ENCODE results near the gene TMEM253. TPM values are rescaled to one million over a fixed set of nuclear protein-coding genes. Genes with fewer than 3 reads are reported as not detected.

Gene TMEM253
- total RNA-seq, 1 donor from 2014 or later, result 1.6 TPM

DNA sequence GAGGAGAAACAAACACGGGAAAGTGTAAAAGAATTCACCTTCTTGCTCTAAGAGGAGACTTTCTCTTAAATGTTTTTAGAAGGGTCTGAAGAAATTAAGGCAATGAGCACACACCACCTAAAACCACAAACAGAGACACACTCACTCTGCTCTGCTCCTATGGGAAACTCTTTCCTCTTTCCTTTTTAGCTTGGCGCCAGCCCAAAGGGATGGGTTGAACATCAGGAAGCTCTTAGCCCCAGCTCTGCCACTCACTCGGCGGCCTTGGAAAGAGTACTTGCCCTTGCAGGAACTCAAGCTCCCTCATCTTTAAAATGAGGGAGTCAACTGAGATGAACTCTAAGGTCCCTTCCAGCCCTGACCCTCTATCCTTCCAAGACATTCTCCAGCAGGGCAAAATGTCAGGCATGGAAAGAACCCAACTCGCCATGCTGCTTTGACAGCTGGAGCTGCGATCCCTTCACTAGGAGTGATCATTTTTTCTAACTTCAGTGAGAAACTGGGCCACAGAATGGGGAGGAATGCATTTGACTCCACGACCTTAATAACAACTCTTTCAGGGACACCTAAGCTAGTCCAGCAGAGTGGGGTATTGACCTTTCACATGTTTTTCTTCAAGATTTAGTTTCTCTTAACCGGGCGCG is 44.2 kb upstream of the TMEM253 start:
- no peaks in the 10 kb centered on the region for H3K27me3 Mint-ChIP-seq (ENCODE audit: low read depth)
- no peaks in the 10 kb centered on the region for H3K36me3 Mint-ChIP-seq (ENCODE audit: low read depth)
- H3K9me3 Mint-ChIP-seq, result no peaks in the 10 kb centered on the region
- no peaks in the 10 kb centered on the region for H3K4me1 Mint-ChIP-seq
- TF ChIP-seq, protein P1, sequence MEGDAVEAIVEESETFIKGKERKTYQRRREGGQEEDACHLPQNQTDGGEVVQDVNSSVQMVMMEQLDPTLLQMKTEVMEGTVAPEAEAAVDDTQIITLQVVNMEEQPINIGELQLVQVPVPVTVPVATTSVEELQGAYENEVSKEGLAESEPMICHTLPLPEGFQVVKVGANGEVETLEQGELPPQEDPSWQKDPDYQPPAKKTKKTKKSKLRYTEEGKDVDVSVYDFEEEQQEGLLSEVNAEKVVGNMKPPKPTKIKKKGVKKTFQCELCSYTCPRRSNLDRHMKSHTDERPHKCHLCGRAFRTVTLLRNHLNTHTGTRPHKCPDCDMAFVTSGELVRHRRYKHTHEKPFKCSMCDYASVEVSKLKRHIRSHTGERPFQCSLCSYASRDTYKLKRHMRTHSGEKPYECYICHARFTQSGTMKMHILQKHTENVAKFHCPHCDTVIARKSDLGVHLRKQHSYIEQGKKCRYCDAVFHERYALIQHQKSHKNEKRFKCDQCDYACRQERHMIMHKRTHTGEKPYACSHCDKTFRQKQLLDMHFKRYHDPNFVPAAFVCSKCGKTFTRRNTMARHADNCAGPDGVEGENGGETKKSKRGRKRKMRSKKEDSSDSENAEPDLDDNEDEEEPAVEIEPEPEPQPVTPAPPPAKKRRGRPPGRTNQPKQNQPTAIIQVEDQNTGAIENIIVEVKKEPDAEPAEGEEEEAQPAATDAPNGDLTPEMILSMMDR (conservative IDR thresholded peaks at IDR 0.05), result no peak
- no peak overlapping the region for H3K4me3 Mint-ChIP-seq
- no peak overlapping the region for H3K27ac Mint-ChIP-seq (ENCODE audit: unreplicated experiment)
- no peak for DNase-seq (ENCODE audit: low read depth, low spot score)

DNA sequence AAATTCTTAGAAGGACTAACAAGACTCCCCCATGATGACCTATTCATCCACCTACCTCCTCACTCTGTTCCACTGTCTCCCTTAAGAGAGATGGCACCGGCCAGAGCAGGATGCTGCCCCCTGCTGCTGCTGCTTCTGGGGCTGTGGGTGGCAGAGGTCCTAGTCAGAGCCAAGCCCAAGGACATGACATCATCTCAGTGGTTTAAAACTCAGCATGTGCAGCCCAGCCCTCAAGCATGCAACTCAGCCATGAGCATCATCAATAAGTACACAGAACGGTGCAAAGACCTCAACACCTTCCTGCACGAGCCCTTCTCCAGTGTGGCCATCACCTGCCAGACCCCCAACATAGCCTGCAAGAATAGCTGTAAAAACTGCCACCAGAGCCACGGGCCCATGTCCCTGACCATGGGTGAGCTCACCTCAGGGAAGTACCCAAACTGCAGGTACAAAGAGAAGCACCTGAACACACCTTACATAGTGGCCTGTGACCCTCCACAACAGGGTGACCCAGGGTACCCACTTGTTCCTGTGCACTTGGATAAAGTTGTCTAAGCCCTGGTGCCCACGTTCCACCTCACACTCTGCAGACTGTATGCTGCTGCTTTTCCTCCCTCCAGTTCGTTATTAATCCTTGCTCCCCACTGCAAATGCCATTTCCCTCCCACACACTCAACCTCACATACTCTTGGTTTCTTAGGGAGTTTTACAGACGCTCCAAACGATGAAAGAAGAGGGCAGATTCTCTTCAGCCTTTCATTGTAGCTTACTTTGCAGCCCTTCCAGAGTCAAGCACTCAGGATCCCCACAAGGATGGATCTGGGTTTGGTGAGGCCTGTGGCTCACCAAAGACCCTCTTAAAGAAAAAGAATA is 42.8 kb upstream of the TMEM253 start, which contains the start of gene RNASE8:
TSS of gene RNASE8 (plus strand) at position 20 of the 873 bp plus-strand sequence. CDS start at position 91, 71 bp downstream.
- Mint-ChIP-seq H3K4me3 (no peak within 1 kb of the TSS), H3K36me3 (ENCODE audit: low read depth) (no peaks in the 10 kb centered on the region), H3K27ac (ENCODE audit: unreplicated experiment) (no peak within 1 kb of the TSS), H3K9me3 (no peaks in the 10 kb centered on the region), H3K27me3 (ENCODE audit: low read depth) (no peaks in the 10 kb centered on the region), H3K4me1 (peaks cover under 1% of the 10 kb centered on the region)
- TF ChIP-seq, protein P1 (conservative IDR thresholded peaks at IDR 0.05), result no peak
- no peak for DNase-seq (ENCODE audit: low read depth, low spot score)

DNA sequence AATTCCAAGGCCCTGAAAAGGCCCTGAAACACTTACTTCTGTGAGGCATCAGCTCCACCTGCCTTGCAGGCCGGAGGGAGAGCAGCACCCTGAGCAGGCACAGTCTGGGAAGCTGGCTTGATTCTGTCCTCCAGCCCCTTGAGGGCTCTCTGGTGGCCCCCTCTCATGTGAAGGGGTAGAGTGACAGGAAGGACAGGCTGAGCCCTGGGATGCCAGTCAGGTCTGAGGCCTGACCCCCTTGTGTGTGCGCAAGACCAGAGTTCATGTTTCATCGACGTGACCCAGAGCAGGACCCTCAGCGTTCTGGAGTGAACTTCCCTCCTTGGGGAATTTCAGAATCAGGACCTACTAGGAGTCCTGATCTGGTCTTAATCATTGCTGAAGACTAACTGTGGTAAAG is 42.0 kb upstream of the TMEM253 start:
- Mint-ChIP-seq H3K4me3 (no peak overlapping the region), H3K36me3 (ENCODE audit: low read depth) (no peaks in the 10 kb centered on the region), H3K27me3 (ENCODE audit: low read depth) (no peaks in the 10 kb centered on the region), H3K4me1 (peaks cover 9% of the 10 kb centered on the region), H3K27ac (ENCODE audit: unreplicated experiment) (no peak overlapping the region), H3K9me3 (no peaks in the 10 kb centered on the region)
- no peak for DNase-seq (ENCODE audit: low read depth, low spot score)
- TF ChIP-seq, protein P1 (conservative IDR thresholded peaks at IDR 0.05), result no peak

DNA sequence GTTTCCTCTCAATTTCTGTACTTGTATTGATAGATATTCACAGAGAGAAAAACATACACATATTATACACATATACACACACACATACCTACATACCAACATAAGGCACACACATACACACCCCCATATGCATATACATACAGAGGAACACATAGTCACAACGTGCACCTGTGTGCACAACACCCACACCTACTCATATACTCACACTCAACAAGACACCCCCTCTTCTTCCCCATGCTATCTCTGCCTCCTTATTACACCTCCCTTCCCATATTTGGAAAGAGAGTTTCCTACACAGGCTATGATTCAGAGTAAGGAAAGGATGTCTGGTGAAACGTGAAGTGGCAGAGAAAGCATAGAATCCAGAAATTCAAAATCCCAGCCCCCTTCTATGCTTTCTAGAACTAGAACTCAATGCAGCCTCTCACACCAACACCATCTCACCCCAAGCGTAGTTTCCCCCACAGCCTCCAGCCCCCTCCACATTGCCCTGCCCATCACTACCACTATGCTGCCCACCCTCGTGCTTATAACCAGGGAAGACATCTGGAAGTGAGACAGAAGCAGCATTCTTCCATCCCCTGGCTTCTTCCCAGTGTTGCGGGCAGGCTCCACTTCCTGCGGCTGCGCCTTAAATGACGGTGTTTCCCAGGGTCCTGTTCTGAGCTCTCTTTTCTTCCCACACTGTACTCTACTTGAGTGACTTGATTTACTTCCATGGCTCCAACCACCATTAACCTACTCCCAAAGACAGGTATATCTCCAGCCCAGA is 40.8 kb upstream of the TMEM253 start:
- Mint-ChIP-seq H3K4me1 (peaks cover 10% of the 10 kb centered on the region), H3K27ac (ENCODE audit: unreplicated experiment) (no peak overlapping the region), H3K4me3 (no peak overlapping the region), H3K27me3 (ENCODE audit: low read depth) (no peaks in the 10 kb centered on the region), H3K36me3 (ENCODE audit: low read depth) (no peaks in the 10 kb centered on the region), H3K9me3 (no peaks in the 10 kb centered on the region)
- DNase-seq (ENCODE audit: low read depth, low spot score), result no peak
- TF ChIP-seq, protein P1 (conservative IDR thresholded peaks at IDR 0.05), result no peak

DNA sequence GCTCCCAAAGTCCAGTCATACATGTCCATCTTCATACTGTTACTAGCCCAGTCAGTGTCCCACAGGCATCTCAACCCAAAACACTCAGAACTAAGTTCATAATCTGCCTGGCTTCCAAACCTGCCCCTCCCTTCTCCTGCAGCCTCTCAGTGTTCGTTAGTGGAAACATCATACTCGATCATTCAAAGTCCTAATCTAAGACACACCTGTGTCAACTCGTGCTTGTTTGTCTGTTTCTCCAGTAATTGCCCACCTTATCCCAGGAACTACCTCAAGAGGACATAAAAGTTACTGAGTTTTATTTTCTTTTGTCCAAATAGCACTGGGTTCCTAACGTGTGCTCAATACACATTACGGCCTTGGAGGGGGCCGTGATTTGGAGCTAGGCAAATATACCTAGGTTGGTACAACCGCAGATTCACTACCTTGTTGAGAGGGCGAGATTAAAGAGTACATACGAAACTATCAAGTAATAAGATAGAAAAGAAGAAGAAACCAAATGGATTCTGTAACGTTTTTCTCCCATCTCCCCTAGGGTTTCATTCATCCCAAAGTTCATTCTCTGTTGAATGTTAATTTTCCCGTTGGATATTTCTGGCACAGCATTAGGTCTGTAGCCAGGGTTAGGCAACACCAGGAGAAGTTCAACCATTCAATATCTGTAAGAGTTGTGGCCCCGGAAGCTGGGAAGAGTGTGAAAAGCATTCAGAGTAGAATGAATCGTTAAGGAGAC is 40.1 kb upstream of the TMEM253 start:
- Mint-ChIP-seq H3K9me3 (no peaks in the 10 kb centered on the region), H3K4me3 (no peak overlapping the region), H3K27ac (ENCODE audit: unreplicated experiment) (no peak overlapping the region), H3K27me3 (ENCODE audit: low read depth) (no peaks in the 10 kb centered on the region), H3K36me3 (ENCODE audit: low read depth) (no peaks in the 10 kb centered on the region), H3K4me1 (peaks cover 10% of the 10 kb centered on the region)
- TF ChIP-seq, protein P1 (conservative IDR thresholded peaks at IDR 0.05), result no peak
- DNase-seq (ENCODE audit: low read depth, low spot score), result no peak
